ENCODE data around the gene FOXB2. TPM values are rescaled to one million over a fixed set of nuclear protein-coding genes. Genes with fewer than 3 reads are reported as not detected.

FOXB2 gene
- total RNA-seq, 4 donors from 2014 or later = not detected

GRCh38 chr9:76985581-76985980 is 33.9 kb upstream of the FOXB2 start:
- intact Hi-C loops (cut with DNase I) = loop anchor here (5.0 kb wide), 2 partner anchors 178 to 223 kb away; partner anchors contain the start of gene PCA3
- no peak for DNase-seq (ENCODE audit: extremely low spot score)
- no peak overlapping the region for H3K27ac ChIP-seq (replicated peaks in 1 of 4)
- no peaks in the 10 kb centered on the region for H3K27me3 ChIP-seq
- no peak overlapping the region for H3K4me3 ChIP-seq
- TF ChIP-seq CTCF (IDR thresholded peaks at IDR 0.05) (no peak), POLR2AphosphoS5 (IDR thresholded peaks at IDR 0.05) (no peak), EP300 (IDR thresholded peaks at IDR 0.05) (no peak), POLR2A (IDR thresholded peaks at IDR 0.05; ENCODE audit: low read depth) (no peak)
- peaks cover 0 to 4% (median 0%) of the 10 kb centered on the region in 4 donors for H3K4me1 ChIP-seq
- no peaks in the 10 kb centered on the region for H3K9me3 ChIP-seq
- no peaks in the 10 kb centered on the region for H3K36me3 ChIP-seq
- 81% methylated on average over 5 of the region's 5 CpGs for WGBS

GRCh38 chr9:76987594-76988200 is 31.8 kb upstream of the FOXB2 start:
- 64% methylated on average over 3 of the region's 3 CpGs for WGBS

GRCh38 chr9:76988941-76989340 is 30.5 kb upstream of the FOXB2 start:
- Histone ChIP-seq H3K27ac (replicated peaks in 1 of 4) (no peak overlapping the region), H3K27me3 (no peaks in the 10 kb centered on the region), H3K4me3 (no peak overlapping the region), H3K36me3 (no peaks in the 10 kb centered on the region), H3K9me3 (no peaks in the 10 kb centered on the region), H3K4me1 (peaks cover 0 to 4% (median 0%) of the 10 kb centered on the region in 4 donors)
- 55% methylated on average over 2 of the region's 2 CpGs for WGBS
- TF ChIP-seq CTCF (IDR thresholded peaks at IDR 0.05) = no peak
- no peak for TF ChIP-seq POLR2AphosphoS5 (IDR thresholded peaks at IDR 0.05)
- TF ChIP-seq POLR2A (IDR thresholded peaks at IDR 0.05; ENCODE audit: low read depth) = no peak
- no peak for TF ChIP-seq EP300 (IDR thresholded peaks at IDR 0.05)
- no peak for DNase-seq (ENCODE audit: extremely low spot score)
- intact Hi-C loops (cut with DNase I) = loop anchor here (5.0 kb wide), 2 partner anchors 182 to 227 kb away; partner anchors contain the start of gene PCA3

More at GRCh38 chr9:76987594-76988200, 31.8 kb upstream of the FOXB2 start:
- DNase-seq (ENCODE audit: extremely low spot score) = no peak
- no peak overlapping the region for H3K27ac ChIP-seq (replicated peaks in 1 of 4)
- no peak overlapping the region for H3K4me3 ChIP-seq
- TF ChIP-seq POLR2AphosphoS5 (IDR thresholded peaks at IDR 0.05) = no peak
- TF ChIP-seq POLR2A (IDR thresholded peaks at IDR 0.05; ENCODE audit: low read depth) = no peak
- no peak for TF ChIP-seq EP300 (IDR thresholded peaks at IDR 0.05)
- TF ChIP-seq CTCF (IDR thresholded peaks at IDR 0.05) = peak; percentile 58 to 61 (median 60)
- no peaks in the 10 kb centered on the region for H3K36me3 ChIP-seq
- H3K9me3 ChIP-seq = no peaks in the 10 kb centered on the region
- intact Hi-C loops (cut with DNase I) = loop anchor here (5.0 kb wide), 2 partner anchors 180 to 225 kb away; partner anchors contain the start of gene PCA3
- no peaks in the 10 kb centered on the region for H3K27me3 ChIP-seq
- peaks cover 0 to 4% (median 0%) of the 10 kb centered on the region in 4 donors for H3K4me1 ChIP-seq

- intact Hi-C loops (cut with DNase I) = loop anchor here (5.0 kb wide), 2 partner anchors 182 to 227 kb away; partner anchors contain the start of gene PCA3
- H3K4me1 ChIP-seq = peaks cover 0 to 3% (median 0%) of the 10 kb centered on the region in 4 donors
- no peak overlapping the region for H3K27ac ChIP-seq (replicated peaks in 1 of 4)
- WGBS = 76% methylated on average over 3 of the region's 3 CpGs
- TF ChIP-seq POLR2AphosphoS5 (IDR thresholded peaks at IDR 0.05) (no peak), POLR2A (IDR thresholded peaks at IDR 0.05; ENCODE audit: low read depth) (no peak), EP300 (IDR thresholded peaks at IDR 0.05) (no peak), CTCF (IDR thresholded peaks at IDR 0.05) (no peak)
- H3K36me3 ChIP-seq = no peaks in the 10 kb centered on the region
- H3K4me3 ChIP-seq = no peak overlapping the region
- H3K27me3 ChIP-seq = no peaks in the 10 kb centered on the region
- DNase-seq (ENCODE audit: extremely low spot score) = no peak
- H3K9me3 ChIP-seq = no peaks in the 10 kb centered on the region
Observed at GRCh38 chr9:76989501-76989900, 30.0 kb upstream of the FOXB2 start.
